CD14-positive monocyte (primary cell): Measurements from ENCODE around the gene GABBR2. TPM values are rescaled to one million over a fixed set of nuclear protein-coding genes. Genes with fewer than 3 reads are reported as not detected.

Experiments
- DNase-seq, 3 donors: peaks; one replicate each; pipeline ENCODE4 v3.0.0-alpha.2; 2011 to 2022
- H2AFZ ChIP-seq: 2 replicates; pipeline ENCODE4 v1.6.0; 2012; ENCODE audit warnings: mild to moderate bottlenecking, low read depth, low read length, inconsistent platforms; ENCODE audit not compliant: insufficient read depth, poor library complexity, severe bottlenecking
- H3K27ac ChIP-seq, 2 donors: 1 replicate in 1 of 2; 2 replicates in 1 of 2; pipeline ENCODE4 v1.5.1; 2012 to 2013; ENCODE audit warnings: low read length in 2 of 2, control low read depth in 1 of 2, inconsistent platforms in 1 of 2, low read depth in 1 of 2, mild to moderate bottlenecking in 1 of 2
- H3K27me3 ChIP-seq, 2 donors: one replicate each; pipeline versions ENCODE4 v1.6.0 to v1.6.1; 2011 to 2013; ENCODE audit warnings: low read length in 2 of 2; ENCODE audit not compliant: control insufficient read depth in 2 of 2, insufficient read depth in 2 of 2
- H3K36me3 ChIP-seq, 2 donors: replicated peaks in 1 of 2; 1 replicate in 1 of 2; 2 replicates in 1 of 2; pipeline versions ENCODE4 v1.5.1 to v1.6.1; 2012 to 2013; ENCODE audit warnings: low read length in 2 of 2, control low read depth in 1 of 2, inconsistent platforms in 1 of 2, mild to moderate bottlenecking in 1 of 2; ENCODE audit not compliant: insufficient read depth in 2 of 2, control insufficient read depth in 1 of 2
- H3K4me1 ChIP-seq, 2 donors: 1 replicate in 1 of 2; 2 replicates in 1 of 2; pipeline versions ENCODE4 v1.5.1 to v1.6.1; 2012 to 2013; ENCODE audit warnings: low read length in 2 of 2, control low read depth in 1 of 2, inconsistent platforms in 1 of 2, mild to moderate bottlenecking in 1 of 2, moderate library complexity in 1 of 2; ENCODE audit not compliant: insufficient read depth in 2 of 2, control insufficient read depth in 1 of 2
- H3K4me2 ChIP-seq: replicated peaks from 2 replicates; pipeline ENCODE3; 2012; ENCODE audit warnings: low read length, moderate library complexity, mild to moderate bottlenecking; ENCODE audit not compliant: poor library complexity, severe bottlenecking; ENCODE audit errors: extremely low read depth
- H3K4me3 ChIP-seq, 3 experiments: fragments of 200-600 bp in 1 of 3; sonication (generic) in 1 of 3; replicated peaks in 1 of 3; 1 replicate in 2 of 3; 2 replicates in 1 of 3; pipeline ENCODE4 v1.5.1; 2011 to 2013; ENCODE audit warnings: low read length in 3 of 3, mild to moderate bottlenecking in 3 of 3, control low read depth in 2 of 3, low read depth in 2 of 3, inconsistent platforms in 1 of 3, moderate library complexity in 1 of 3
- H3K79me2 ChIP-seq: 2 replicates; pipeline ENCODE4 v1.6.0; 2012; ENCODE audit warnings: mild to moderate bottlenecking, control low read depth, inconsistent platforms, low read length, moderate library complexity; ENCODE audit not compliant: insufficient read depth
- H3K9ac ChIP-seq: 2 replicates; pipeline ENCODE4 v1.6.0; 2017; ENCODE audit warnings: low read length, mild to moderate bottlenecking; ENCODE audit not compliant: insufficient read depth, poor library complexity, severe bottlenecking
- H3K9me3 ChIP-seq, 2 donors: replicated peaks in 1 of 2; 1 replicate in 1 of 2; 2 replicates in 1 of 2; pipeline versions ENCODE4 v1.5.1 to v1.6.1; 2012 to 2013; ENCODE audit warnings: low read length in 2 of 2, control low read depth in 1 of 2; ENCODE audit not compliant: control insufficient read depth in 1 of 2, insufficient read depth in 1 of 2
- H4K20me1 ChIP-seq: 2 replicates; pipeline ENCODE4 v1.6.0; 2012; ENCODE audit warnings: mild to moderate bottlenecking, low read length, control low read depth, moderate library complexity; ENCODE audit not compliant: insufficient read depth
- H3K27ac Mint-ChIP-seq, 7 donors: one replicate each; pipeline ENCODE4 v1.8.0; 2020; ENCODE audit warnings: mild to moderate bottlenecking in 7 of 7, mixed read lengths in 7 of 7, moderate library complexity in 6 of 7, inconsistent platforms in 2 of 7
- H3K27me3 Mint-ChIP-seq, 3 donors: one replicate each; pipeline ENCODE4 v1.8.0; 2021 to 2022; ENCODE audit warnings: low read depth in 3 of 3, mild to moderate bottlenecking in 3 of 3, mixed read lengths in 3 of 3, moderate library complexity in 3 of 3, inconsistent platforms in 1 of 3
- H3K36me3 Mint-ChIP-seq, 2 donors: one replicate each; pipeline ENCODE4 v1.8.0; 2020; ENCODE audit warnings: mixed read lengths in 2 of 2, inconsistent platforms in 1 of 2, mild to moderate bottlenecking in 1 of 2
- H3K4me1 Mint-ChIP-seq: one replicate; pipeline ENCODE4 v1.8.0; 2020; ENCODE audit warnings: mild to moderate bottlenecking, mixed read lengths
- H3K4me3 Mint-ChIP-seq, 2 donors: one replicate each; pipeline ENCODE4 v1.8.0; 2020; ENCODE audit warnings: mild to moderate bottlenecking in 2 of 2, mixed read lengths in 2 of 2, moderate library complexity in 1 of 2
- H3K9me3 Mint-ChIP-seq, 7 donors: one replicate each; pipeline ENCODE4 v1.8.0; 2020 to 2022; ENCODE audit warnings: mixed read lengths in 7 of 7, mild to moderate bottlenecking in 6 of 7, moderate library complexity in 6 of 7, inconsistent platforms in 2 of 7
- WGBS: methylation state at CpG from one replicate; pipeline ENCODE4 v1.1.5; 2013; ENCODE audit warnings: missing lambda C conversion rate; ENCODE audit not compliant: insufficient coverage; 5-methylcytosine and 5-hydroxymethylcytosine counted together
- intact Hi-C, 2 donors: fragments of 100-400 bp; cut with micrococcal nuclease; formaldehyde crosslinking; loops; one replicate each; pipeline versions ENCODE4 v1.15.0 to v1.15.1; 2023
- polyA plus RNA-seq, 3 donors: library from polyadenylated mRNA; depleted of rRNA in 1 of 3; unstranded in 2 of 3; stranded (reverse) in 1 of 3; fragments of 300-500 nt in 2 of 3; fragments of >200 nt in 1 of 3; fragmentation: Illumina TruSeq in 2 of 3; gene quantifications; 1 replicate in 2 of 3; 2 replicates in 1 of 3; pipeline ENCODE4 v1.2.3, GENCODE V29; 2012 to 2021
- TF ChIP-seq, protein P1 (sequence below): fragments of 200-600 bp; IDR thresholded peaks from one replicate; pipeline ENCODE4 v1.8.0; 2022; ENCODE audit warnings: antibody characterized with exemption, mild to moderate bottlenecking

Gene GABBR2
- polyA plus RNA-seq, 3 donors, result not detected

DNA sequence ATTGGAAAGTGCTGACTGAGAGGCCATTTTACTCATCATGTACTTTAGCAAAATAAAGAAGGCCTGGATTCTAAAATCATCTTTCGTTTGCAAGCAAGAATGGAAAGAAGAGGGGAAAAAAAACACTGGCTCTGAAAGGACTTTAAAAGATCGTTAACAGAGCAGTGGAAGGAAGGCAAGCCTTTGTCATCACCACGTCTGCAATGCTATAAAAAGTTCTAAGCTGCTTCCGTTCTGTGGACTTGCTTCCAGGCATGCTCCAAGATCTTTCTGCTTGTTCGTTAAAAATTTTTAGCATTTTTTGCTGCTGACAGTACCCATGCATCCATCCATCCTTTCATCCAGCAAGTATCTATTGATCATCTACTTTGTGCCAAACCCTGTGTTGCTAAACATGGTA lies 226.5 kb downstream of the GABBR2 start:
- H3K36me3 ChIP-seq, result no peaks in the 10 kb centered on the region
- Mint-ChIP-seq H3K36me3 (no peaks in the 10 kb centered on the region), H3K4me3 (no peak overlapping the region), H3K9me3 (peaks cover 0 to 5% (median 0%) of the 10 kb centered on the region in 7 donors), H3K4me1 (no peaks in the 10 kb centered on the region), H3K27me3 (peaks cover 4 to 32% (median 10%) of the 10 kb centered on the region in 3 donors), H3K27ac (no peak overlapping the region)
- 69% methylated on average over 4 of the region's 5 CpGs for WGBS
- no peak overlapping the region for H3K27ac ChIP-seq
- no peaks in the 10 kb centered on the region for H3K79me2 ChIP-seq
- no peak overlapping the region for H3K4me2 ChIP-seq
- H2AFZ ChIP-seq, result no peak overlapping the region
- no peak overlapping the region for H3K9ac ChIP-seq
- intact Hi-C loops, result no loop called here
- no peaks in the 10 kb centered on the region for H3K9me3 ChIP-seq
- no peaks in the 10 kb centered on the region for H3K27me3 ChIP-seq
- no peak overlapping the region for H3K4me3 ChIP-seq
- H4K20me1 ChIP-seq, result no peaks in the 10 kb centered on the region
- H3K4me1 ChIP-seq, result no peaks in the 10 kb centered on the region
- no peak for DNase-seq
- TF ChIP-seq, protein P1, sequence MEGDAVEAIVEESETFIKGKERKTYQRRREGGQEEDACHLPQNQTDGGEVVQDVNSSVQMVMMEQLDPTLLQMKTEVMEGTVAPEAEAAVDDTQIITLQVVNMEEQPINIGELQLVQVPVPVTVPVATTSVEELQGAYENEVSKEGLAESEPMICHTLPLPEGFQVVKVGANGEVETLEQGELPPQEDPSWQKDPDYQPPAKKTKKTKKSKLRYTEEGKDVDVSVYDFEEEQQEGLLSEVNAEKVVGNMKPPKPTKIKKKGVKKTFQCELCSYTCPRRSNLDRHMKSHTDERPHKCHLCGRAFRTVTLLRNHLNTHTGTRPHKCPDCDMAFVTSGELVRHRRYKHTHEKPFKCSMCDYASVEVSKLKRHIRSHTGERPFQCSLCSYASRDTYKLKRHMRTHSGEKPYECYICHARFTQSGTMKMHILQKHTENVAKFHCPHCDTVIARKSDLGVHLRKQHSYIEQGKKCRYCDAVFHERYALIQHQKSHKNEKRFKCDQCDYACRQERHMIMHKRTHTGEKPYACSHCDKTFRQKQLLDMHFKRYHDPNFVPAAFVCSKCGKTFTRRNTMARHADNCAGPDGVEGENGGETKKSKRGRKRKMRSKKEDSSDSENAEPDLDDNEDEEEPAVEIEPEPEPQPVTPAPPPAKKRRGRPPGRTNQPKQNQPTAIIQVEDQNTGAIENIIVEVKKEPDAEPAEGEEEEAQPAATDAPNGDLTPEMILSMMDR, result no peak

DNA sequence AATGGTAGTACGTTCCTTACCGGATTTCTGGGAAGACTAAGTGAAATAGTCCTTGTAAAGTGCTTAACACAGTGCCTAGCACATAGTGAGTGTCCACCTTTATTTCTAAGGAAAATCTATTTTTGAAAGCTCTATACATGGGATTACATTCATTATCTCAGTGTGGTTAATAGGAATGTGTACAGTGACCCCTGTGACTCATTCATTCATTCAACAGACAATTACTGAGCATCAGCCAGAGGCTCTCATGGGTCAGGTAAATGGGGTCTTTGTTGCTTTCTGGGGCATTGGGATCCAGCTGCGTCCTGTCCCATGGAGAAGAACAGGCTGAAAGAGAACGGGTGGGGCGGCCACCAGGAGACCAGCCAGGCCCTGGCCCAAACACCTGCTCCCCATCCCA lies 227.1 kb downstream of the GABBR2 start:
- Histone ChIP-seq H3K9ac (no peak overlapping the region), H3K4me3 (no peak overlapping the region), H3K9me3 (no peaks in the 10 kb centered on the region), H3K79me2 (no peaks in the 10 kb centered on the region), H3K4me2 (no peak overlapping the region), H4K20me1 (no peaks in the 10 kb centered on the region), H3K27ac (no peak overlapping the region), H2AFZ (no peak overlapping the region), H3K27me3 (no peaks in the 10 kb centered on the region), H3K4me1 (no peaks in the 10 kb centered on the region), H3K36me3 (no peaks in the 10 kb centered on the region)
- H3K9me3 Mint-ChIP-seq, result peaks cover 0 to 5% (median 0%) of the 10 kb centered on the region in 7 donors
- no peak overlapping the region for H3K27ac Mint-ChIP-seq
- no peak overlapping the region for H3K4me3 Mint-ChIP-seq
- no peak for DNase-seq
- no peaks in the 10 kb centered on the region for H3K4me1 Mint-ChIP-seq
- H3K27me3 Mint-ChIP-seq, result peaks cover 4 to 36% (median 7%) of the 10 kb centered on the region in 3 donors
- 60% methylated on average over 3 of the region's 5 CpGs for WGBS
- intact Hi-C loops, result no loop called here
- no peaks in the 10 kb centered on the region for H3K36me3 Mint-ChIP-seq
- TF ChIP-seq, protein P1, result no peak
